Neural progenitor cell (in vitro differentiated cells): ENCODE measurements around the gene JAK3. TPM values are rescaled to one million over a fixed set of nuclear protein-coding genes. Genes with fewer than 3 reads are reported as not detected.

Experiments used
- DNase-seq: peaks from one replicate; pipeline ENCODE4 v3.0.0-alpha.2; 2016; ENCODE audit warnings: low spot score
- H2AFZ ChIP-seq: fragments of 200-600 bp; sonication (generic); replicated peaks from 2 replicates; pipeline ENCODE4 v1.6.1; 2016; ENCODE audit warnings: antibody characterized with exemption
- H3F3A ChIP-seq: fragments of 200-600 bp; sonication (generic); 2 replicates; pipeline ENCODE4 v1.6.1; 2016; ENCODE audit warnings: antibody characterized with exemption, low read depth
- H3K27ac ChIP-seq: fragments of 200-600 bp; sonication (generic); 2 replicates; pipeline ENCODE4 v1.5.1; 2016; ENCODE audit warnings: mild to moderate bottlenecking
- H3K27me3 ChIP-seq: fragments of 200-600 bp; sonication (generic); 2 replicates; pipeline ENCODE4 v1.6.1; 2016; ENCODE audit warnings: mild to moderate bottlenecking, moderate library complexity
- H3K36me3 ChIP-seq: fragments of 200-600 bp; sonication (generic); 2 replicates; pipeline ENCODE4 v1.5.1; 2016
- H3K4me1 ChIP-seq: fragments of 200-600 bp; sonication (generic); 2 replicates; pipeline ENCODE4 v1.6.1; 2016; ENCODE audit warnings: mixed run types
- H3K4me2 ChIP-seq: fragments of 200-600 bp; sonication (generic); 2 replicates; pipeline ENCODE4 v1.6.1; 2016
- H3K4me3 ChIP-seq: fragments of 200-600 bp; sonication (generic); 2 replicates; pipeline ENCODE4 v1.5.1; 2016
- H3K79me2 ChIP-seq: fragments of 200-600 bp; sonication (generic); 2 replicates; pipeline ENCODE4 v1.6.1; 2016; ENCODE audit warnings: low read depth
- H3K9ac ChIP-seq: fragments of 200-600 bp; sonication (generic); 2 replicates; pipeline ENCODE4 v1.6.1; 2016
- H3K9me3 ChIP-seq: fragments of 200-600 bp; sonication (generic); 2 replicates; pipeline ENCODE4 v1.5.1; 2016; ENCODE audit warnings: low read depth
- H4K20me1 ChIP-seq: fragments of 200-600 bp; sonication (generic); 2 replicates; pipeline ENCODE4 v1.6.1; 2016; ENCODE audit warnings: low read depth
- H3K27ac Mint-ChIP-seq: 3 replicates; pipeline ENCODE4 v1.8.0; 2021; ENCODE audit warnings: mixed read lengths
- H3K27me3 Mint-ChIP-seq: 2 replicates; pipeline ENCODE4 v1.8.0; 2022; ENCODE audit warnings: low read depth, mild to moderate bottlenecking, inconsistent platforms, moderate library complexity, mixed read lengths; ENCODE audit not compliant: insufficient read depth
- H3K36me3 Mint-ChIP-seq: 3 replicates; pipeline ENCODE4 v1.8.0; 2021; ENCODE audit warnings: mixed read lengths
- H3K4me1 Mint-ChIP-seq: 3 replicates; pipeline ENCODE4 v1.8.0; 2021; ENCODE audit warnings: mixed read lengths
- H3K4me3 Mint-ChIP-seq: 3 replicates; pipeline ENCODE4 v1.8.0; 2021; ENCODE audit warnings: mild to moderate bottlenecking, moderate library complexity, mixed read lengths
- H3K9me3 Mint-ChIP-seq: 3 replicates; pipeline ENCODE4 v1.8.0; 2020; ENCODE audit warnings: mixed read lengths
- EZH2 ChIP-seq: fragments of 200-600 bp; sonication (generic); IDR thresholded peaks from 2 replicates; pipeline ENCODE4 v1.6.1; 2017; ENCODE audit warnings: antibody characterized with exemption, mild to moderate bottlenecking, moderate library complexity
- EZH2phosphoT487 ChIP-seq: fragments of 200-600 bp; sonication (generic); IDR thresholded peaks from 2 replicates; pipeline ENCODE4 v1.6.1; 2017; ENCODE audit warnings: antibody characterized with exemption
- total RNA-seq: library from RNA; depleted of rRNA; stranded (reverse); fragments of >200 nt; gene quantifications from 2 replicates; pipeline ENCODE4 v1.2.3, GENCODE V29; 2015; ENCODE audit warnings: low replicate concordance
- TF ChIP-seq, protein P1 (sequence below): fragments of 200-600 bp; sonication (generic); IDR thresholded peaks from 2 replicates; pipeline ENCODE4 v1.5.1; 2017; ENCODE audit warnings: antibody characterized with exemption, mild to moderate bottlenecking

Gene JAK3
- total RNA-seq, 1 donor from 2014 or later = 3.4 TPM

DNA sequence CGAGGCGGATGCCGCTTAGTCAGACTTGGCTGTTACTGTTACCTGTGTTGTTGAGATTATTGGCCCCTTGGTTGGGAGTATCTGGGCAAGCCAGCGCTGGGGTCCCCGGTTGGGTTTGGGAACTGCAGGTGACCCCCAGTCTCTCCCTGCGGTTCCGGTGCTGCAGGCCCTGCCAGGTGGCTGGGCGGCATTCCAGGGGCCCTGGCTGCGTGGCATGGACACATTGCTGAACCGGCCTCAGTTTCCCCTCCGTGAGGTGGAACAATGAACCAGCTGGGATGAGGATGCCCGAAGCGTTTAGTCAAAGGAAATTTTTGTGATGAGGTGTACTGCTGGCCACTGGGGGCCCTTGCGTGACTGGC, 52.3 kb downstream of the JAK3 start:
- no peak overlapping the region for H3K4me3 Mint-ChIP-seq
- TF ChIP-seq, protein P1, sequence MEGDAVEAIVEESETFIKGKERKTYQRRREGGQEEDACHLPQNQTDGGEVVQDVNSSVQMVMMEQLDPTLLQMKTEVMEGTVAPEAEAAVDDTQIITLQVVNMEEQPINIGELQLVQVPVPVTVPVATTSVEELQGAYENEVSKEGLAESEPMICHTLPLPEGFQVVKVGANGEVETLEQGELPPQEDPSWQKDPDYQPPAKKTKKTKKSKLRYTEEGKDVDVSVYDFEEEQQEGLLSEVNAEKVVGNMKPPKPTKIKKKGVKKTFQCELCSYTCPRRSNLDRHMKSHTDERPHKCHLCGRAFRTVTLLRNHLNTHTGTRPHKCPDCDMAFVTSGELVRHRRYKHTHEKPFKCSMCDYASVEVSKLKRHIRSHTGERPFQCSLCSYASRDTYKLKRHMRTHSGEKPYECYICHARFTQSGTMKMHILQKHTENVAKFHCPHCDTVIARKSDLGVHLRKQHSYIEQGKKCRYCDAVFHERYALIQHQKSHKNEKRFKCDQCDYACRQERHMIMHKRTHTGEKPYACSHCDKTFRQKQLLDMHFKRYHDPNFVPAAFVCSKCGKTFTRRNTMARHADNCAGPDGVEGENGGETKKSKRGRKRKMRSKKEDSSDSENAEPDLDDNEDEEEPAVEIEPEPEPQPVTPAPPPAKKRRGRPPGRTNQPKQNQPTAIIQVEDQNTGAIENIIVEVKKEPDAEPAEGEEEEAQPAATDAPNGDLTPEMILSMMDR = no peak
- TF ChIP-seq EZH2phosphoT487 = peak; percentile 22
- H3K27me3 Mint-ChIP-seq = peaks cover 29% of the 10 kb centered on the region
- H3K36me3 Mint-ChIP-seq = no peaks in the 10 kb centered on the region
- no peak overlapping the region for H3K9ac ChIP-seq
- no peak overlapping the region for H3K27ac Mint-ChIP-seq
- no peaks in the 10 kb centered on the region for H4K20me1 ChIP-seq
- no peaks in the 10 kb centered on the region for H3F3A ChIP-seq
- H3K9me3 Mint-ChIP-seq = no peaks in the 10 kb centered on the region
- H2AFZ ChIP-seq = peak overlapping the region; percentile 69
- no peaks in the 10 kb centered on the region for H3K79me2 ChIP-seq
- H3K36me3 ChIP-seq = no peaks in the 10 kb centered on the region
- H3K4me3 ChIP-seq = peak overlapping the region; percentile 42
- no peak for DNase-seq
- no peaks in the 10 kb centered on the region for H3K9me3 ChIP-seq
- H3K4me2 ChIP-seq = peak overlapping the region; percentile 79
- no peaks in the 10 kb centered on the region for H3K4me1 ChIP-seq
- H3K4me1 Mint-ChIP-seq = peaks cover 13% of the 10 kb centered on the region
- no peak overlapping the region for H3K27ac ChIP-seq
- H3K27me3 ChIP-seq = peaks cover 48% of the 10 kb centered on the region

DNA sequence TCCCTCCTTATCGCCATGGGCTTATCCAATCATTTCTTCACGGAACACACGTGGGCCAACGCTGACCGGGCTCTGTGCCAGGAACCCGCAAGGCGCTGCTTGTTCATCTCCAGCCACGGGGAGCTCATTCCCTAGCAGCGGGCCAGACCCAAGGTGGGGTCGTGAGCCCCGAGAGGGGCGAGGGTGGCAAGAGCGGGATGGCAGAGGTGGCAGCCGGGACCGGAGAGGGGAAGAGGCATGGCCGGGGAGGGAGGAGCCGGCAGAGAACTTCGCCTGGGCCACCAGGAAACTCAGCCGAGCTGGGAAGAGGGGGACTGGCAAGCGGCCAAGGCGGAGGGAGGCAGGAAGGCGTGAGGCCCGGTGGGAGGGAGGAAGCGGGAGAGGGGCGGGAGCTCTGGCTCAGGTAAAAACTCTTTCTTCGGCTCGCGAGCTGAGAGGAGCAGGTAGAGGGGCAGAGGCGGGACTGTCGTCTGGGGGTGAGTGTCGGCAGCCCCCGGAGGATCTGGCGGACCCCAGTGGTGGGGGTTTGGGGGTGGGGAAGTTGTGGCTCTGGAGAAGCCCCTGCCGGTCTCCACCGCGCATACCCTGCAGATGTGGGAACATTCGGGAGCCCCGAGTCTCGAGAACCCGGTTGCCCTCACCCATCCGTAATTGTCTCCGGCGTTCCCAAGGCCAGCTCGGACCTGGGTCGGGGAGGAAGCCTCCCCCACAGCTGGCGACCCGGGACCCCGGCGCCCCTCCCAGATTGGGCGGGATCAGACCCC, 52.9 kb downstream of the JAK3 start, which contains the start of gene B3GNT3:
Gene B3GNT3, plus strand, starts transcription at position 408 of the 764 bp plus-strand sequence. CDS start 12,670 bp downstream, outside the sequence.
- no peaks in the 10 kb centered on the region for H4K20me1 ChIP-seq
- H3K4me2 ChIP-seq = peak within 1 kb of the TSS; percentile 79
- no peaks in the 10 kb centered on the region for H3K79me2 ChIP-seq
- no peaks in the 10 kb centered on the region for H3F3A ChIP-seq
- no peaks in the 10 kb centered on the region for H3K4me1 ChIP-seq
- Mint-ChIP-seq H3K9me3 (no peaks in the 10 kb centered on the region), H3K27ac (no peak within 1 kb of the TSS), H3K4me3 (no peak within 1 kb of the TSS), H3K4me1 (peaks cover 13% of the 10 kb centered on the region), H3K27me3 (peaks cover 29% of the 10 kb centered on the region), H3K36me3 (no peaks in the 10 kb centered on the region)
- H3K27ac ChIP-seq = no peak within 1 kb of the TSS
- TF ChIP-seq, protein P1 = no peak
- TF ChIP-seq EZH2phosphoT487 = peak; percentile 54
- TF ChIP-seq EZH2 = peak; percentile 75
- H3K4me3 ChIP-seq = peak within 1 kb of the TSS; percentile 42
- no peaks in the 10 kb centered on the region for H3K36me3 ChIP-seq
- DNase-seq = peak; percentile 44
- H3K9ac ChIP-seq = no peak within 1 kb of the TSS
- peaks cover 48% of the 10 kb centered on the region for H3K27me3 ChIP-seq
- no peaks in the 10 kb centered on the region for H3K9me3 ChIP-seq
- H2AFZ ChIP-seq = peak within 1 kb of the TSS; percentile 69

DNA sequence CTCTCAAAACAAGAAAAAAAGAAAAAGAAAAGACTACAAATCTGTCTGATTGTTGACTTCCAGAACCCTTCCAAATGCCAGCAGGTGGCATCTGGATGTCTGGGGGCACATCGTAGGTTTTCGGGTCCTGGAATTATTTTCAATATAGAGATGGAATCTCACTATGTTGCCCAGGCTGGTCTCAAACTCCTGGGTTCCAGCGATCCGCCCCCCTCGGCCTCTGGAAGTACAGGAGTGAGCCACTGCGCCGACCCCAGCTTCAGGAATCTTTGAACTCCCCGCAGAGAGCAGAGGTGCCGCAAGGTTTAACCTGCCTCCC, 53.4 kb downstream of the JAK3 start:
- Mint-ChIP-seq H3K27me3 (peaks cover 29% of the 10 kb centered on the region), H3K36me3 (no peaks in the 10 kb centered on the region), H3K9me3 (no peaks in the 10 kb centered on the region), H3K4me3 (no peak overlapping the region), H3K27ac (no peak overlapping the region), H3K4me1 (peaks cover 13% of the 10 kb centered on the region)
- Histone ChIP-seq H3K36me3 (no peaks in the 10 kb centered on the region), H3K27me3 (peaks cover 48% of the 10 kb centered on the region), H3K27ac (no peak overlapping the region), H3K79me2 (no peaks in the 10 kb centered on the region), H3K9ac (no peak overlapping the region), H3F3A (no peaks in the 10 kb centered on the region), H3K9me3 (no peaks in the 10 kb centered on the region), H4K20me1 (no peaks in the 10 kb centered on the region), H3K4me2 (peak overlapping the region; percentile 79), H3K4me1 (no peaks in the 10 kb centered on the region), H3K4me3 (no peak overlapping the region), H2AFZ (no peak overlapping the region)
- DNase-seq = peak; percentile 7
- TF ChIP-seq EZH2phosphoT487 (no peak), EZH2 (no peak)
- TF ChIP-seq, protein P1 = no peak
